ENCODE measurements around the gene SNAP25.

SNAP25 gene

DNA sequence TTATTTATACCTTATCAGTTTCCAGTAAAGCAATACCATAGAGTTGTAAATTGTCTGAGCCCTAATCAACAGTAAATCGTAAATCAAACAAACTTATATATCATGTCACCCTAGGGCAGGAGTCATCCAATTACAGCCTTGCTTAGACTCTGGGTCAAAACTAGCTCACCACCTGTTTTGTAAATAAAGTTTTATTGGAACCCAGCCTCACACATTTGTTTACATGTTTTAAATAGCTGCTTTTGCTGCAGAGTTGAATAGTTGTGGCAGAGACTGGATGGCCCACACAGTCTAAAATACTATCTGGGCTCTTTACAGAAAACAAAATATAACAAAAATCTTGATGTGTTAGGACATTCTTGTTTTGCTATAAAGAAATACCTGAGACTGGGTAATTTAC lies 121.0 kb downstream of the SNAP25 start:
- DNase-seq = no peak

DNA sequence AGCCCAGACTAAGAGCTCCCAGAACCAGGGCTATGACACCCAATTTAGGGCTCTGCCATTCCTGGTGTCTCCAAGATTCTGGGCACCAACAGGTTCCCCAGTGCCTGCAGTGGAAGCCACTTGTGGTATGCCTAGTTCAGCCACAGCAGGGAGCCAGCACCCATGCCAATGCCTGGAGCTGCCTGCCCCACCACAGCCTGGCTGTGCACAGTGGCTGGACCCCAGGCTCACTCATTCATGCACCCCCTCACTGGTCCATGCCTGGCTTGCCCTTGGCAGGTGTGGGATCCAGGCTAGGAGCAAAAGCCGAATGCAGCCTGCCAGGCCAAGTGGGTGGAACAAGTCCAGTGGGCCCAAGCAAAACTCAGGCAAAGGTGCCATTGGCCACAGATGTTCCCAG lies 123.5 kb downstream of the SNAP25 start:
- DNase-seq = no peak

DNA sequence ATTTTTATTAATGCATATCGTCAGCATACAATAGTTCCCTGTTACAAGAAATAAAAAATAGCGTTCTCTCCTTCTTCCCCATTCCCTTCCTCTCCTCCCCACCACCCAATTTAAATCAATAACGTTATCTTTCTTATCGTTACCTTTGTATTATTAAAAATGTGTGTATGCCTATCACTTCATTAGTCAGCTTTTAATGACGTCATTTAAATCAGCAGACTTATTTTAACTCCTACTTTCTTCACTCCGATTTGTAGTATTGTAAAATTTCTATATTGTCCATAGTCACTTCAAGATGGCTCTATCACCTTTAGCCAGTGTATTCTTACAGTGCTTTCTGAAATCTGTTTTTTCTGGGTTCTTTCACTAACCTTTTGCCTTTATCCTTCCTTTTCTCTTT lies 126.3 kb downstream of the SNAP25 start:
- no peak for DNase-seq

DNA sequence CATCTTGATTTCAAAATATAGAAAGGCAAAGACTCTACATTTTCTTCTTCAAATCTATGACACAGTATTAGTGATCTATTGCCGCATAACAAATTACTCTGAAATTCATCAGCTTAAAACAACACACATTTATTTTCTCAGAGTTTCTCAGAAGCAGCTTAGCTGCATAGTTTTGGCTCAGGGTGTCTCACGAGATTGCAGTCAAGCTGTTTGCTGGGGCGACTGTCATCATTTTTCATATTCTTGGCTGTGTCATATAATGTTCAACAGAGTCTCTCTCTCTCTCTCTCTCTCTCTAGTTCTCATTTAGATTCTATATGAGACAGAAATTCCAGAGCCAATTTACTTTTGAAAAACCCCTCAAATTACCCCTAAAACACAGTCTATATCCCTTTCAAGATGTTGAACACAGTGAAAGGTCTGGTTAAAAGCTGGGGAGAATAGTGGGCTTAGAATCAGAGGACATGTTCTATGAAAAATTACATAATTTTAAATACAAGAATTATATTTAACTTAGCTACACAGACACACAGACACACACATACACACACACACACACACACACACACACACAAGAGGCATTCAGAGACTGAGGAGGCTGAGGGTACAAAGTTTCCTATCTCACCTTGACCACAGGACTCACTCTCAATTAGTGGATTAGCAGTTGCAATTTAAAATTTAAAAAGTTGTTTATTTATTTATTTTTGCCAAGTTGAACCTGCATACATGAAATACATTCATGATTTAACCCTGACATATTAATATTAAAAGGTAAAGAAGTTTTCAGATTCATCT lies 128.7 kb downstream of the SNAP25 start:
- DNase-seq = no peak

DNA sequence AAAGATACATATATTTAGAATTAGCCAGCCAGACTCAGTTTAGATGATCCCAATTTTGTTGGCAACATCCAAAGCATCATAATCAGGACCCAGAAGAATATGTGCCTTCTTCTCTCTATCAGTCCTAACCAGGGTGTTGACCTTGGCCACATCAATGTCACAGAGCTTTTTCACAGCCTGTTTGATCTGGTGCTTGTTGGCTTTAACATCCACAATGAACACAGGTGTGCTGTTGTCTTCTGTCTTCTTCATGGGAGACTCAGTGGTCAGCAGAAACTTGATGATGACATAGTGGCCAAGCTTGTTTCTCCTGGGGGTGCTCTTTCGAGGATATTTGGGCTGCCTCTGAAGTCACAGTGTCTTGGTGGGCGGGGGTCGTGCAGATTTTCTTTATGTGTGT lies 130.5 kb downstream of the SNAP25 start:
- DNase-seq = no peak

DNA sequence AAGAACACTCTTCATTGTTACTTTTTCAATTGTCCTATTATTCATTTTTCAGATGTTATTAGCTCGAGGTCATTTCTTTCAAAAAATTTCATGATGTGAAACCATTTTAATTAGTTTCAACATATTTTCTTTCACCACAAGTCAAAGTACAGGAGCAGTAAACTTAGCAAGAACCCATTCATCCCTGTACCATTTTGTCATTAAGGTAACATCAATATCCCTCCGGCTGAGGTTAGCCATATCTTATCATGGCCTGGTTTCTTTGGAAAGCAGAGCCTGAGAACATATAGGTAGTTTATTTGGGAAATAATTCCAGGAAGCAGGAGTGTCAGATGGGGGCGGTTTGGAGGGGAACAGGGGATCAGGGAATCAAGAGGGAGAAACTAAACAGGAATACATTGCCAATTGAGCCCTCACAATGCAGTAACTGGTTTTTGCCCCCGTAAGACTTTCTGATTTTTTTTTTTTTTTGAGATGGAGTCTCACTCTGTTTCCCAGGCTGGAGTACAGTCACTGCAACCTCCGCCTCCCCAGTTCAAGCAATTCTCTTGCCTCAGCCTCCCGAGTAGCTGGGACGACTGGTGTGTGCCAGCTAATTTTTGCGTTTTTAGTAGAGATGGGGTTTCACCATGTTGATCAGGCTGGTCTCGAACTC lies 131.7 kb downstream of the SNAP25 start:
- DNase-seq = no peak

DNA sequence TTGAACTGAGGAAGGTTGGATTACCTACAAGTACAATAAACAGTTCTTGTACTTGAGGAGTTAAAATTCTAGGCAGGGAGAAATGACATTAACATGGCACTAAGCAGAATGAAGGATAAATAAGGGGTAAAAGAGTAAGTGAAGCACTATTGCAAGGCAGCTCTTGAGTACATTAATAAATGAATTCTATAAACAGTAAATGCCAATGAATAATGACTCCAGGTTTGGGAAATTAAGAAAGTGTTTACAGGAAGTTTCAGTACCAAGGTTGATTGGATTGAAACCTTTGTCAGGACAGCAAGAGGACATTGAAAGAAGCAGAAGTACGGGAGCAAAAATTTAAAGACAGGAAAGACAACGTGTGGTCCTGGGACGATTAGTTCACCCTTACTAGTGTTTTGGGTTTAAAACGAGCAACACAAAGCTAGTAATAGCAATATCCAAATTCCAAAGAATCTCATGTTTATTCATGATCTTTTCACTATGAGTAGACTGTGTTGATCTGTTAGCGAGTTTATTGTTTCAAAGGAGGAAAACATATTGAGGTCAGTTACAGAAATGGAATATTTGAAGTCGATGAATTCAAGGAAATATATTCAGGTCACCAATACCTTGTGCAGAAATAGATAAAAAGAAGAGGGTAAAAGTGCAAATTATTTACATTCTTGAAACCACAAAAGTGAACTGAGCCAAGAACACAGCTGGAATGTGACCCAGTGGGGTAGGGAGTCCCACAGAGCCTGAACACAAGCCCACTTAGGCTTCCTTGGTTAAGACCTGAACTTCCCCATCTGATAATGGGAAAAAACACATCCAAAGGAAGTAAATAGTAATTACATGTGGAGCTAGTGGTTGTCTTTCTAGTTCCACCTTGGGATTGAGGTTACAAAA lies 134.5 kb downstream of the SNAP25 start:
- no peak for DNase-seq

DNA sequence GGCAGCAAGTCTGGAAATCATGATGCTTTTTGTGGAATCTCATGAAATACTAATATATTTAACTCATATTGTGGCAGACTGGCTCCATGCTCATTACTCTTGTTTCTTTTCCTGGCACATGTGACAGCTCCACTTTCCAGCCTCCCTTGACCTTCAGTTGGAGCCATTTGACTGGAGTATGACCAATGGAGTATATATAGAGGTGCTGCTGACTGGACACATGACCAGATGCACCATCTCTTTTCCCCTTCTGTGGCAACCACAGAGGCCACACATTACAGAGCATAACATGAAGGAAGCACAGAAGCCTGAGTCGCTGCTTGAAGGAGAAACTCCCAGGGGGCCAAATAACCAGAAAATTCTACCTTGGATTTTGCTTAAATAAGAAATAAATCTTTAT lies 138.0 kb downstream of the SNAP25 start:
- no peak for DNase-seq

Measured in stimulated activated CD4-positive, alpha-beta T cell treated with anti-CD3 and anti-CD28 coated beads, Interleukin-12 subunit alpha, Interleukin-12 subunit beta, amount 100 ng/mL, for 4 hours (primary cell).